Measurements from ENCODE around the gene NUP210L. TPM values are rescaled to one million over a fixed set of nuclear protein-coding genes. Genes with fewer than 3 reads are reported as not detected.
A peak's percentile ranks its signal among the peaks of the same experiment; 100 is the strongest.

Gene NUP210L
- total RNA-seq, 1 donor = under 0.01 TPM

DNA sequence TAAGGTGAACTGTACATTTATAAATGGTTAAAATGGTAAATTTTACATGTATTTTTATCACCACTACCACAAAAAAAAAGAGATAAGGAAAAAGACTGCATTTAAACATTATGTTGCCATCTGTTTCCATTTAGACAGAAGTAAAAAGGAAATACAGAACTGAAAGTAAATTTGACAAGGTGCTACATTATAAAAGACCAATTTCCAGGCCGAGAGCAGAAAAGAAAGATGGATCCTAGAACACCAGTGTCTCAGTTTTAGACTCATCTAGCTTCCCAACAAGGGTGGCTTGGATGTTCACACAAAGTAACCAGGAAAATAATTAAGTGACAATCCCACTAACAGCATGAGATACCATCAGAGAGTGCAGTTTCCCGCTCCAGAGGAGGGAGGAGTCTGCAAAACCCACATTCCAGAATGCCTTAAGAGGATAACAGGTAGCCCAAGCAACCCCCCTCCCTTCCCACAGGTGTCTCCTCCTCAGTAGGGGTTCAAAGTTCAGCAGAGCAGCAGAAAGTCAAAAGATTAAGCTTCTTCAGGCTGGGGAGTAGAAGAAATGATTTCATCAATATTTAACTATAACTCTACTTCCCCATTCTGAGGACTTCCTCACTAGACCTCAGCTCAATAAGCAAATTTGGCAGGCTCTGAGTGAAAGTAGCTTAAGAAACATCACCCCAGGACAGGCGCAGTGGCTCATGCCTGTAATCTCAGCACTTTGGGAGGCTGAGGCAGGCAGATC is 25.2 kb upstream of the NUP210L start:
- DNase-seq (ENCODE audit: insufficient read length, low spot score, missing footprints) = no peak
- no peaks in the 10 kb centered on the region for H3K27me3 ChIP-seq (ENCODE audit: insufficient read depth, low read length)
- H3K27ac ChIP-seq (ENCODE audit: low read depth, low read length) = no peak overlapping the region
- TF ChIP-seq, protein P1, sequence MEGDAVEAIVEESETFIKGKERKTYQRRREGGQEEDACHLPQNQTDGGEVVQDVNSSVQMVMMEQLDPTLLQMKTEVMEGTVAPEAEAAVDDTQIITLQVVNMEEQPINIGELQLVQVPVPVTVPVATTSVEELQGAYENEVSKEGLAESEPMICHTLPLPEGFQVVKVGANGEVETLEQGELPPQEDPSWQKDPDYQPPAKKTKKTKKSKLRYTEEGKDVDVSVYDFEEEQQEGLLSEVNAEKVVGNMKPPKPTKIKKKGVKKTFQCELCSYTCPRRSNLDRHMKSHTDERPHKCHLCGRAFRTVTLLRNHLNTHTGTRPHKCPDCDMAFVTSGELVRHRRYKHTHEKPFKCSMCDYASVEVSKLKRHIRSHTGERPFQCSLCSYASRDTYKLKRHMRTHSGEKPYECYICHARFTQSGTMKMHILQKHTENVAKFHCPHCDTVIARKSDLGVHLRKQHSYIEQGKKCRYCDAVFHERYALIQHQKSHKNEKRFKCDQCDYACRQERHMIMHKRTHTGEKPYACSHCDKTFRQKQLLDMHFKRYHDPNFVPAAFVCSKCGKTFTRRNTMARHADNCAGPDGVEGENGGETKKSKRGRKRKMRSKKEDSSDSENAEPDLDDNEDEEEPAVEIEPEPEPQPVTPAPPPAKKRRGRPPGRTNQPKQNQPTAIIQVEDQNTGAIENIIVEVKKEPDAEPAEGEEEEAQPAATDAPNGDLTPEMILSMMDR (IDR thresholded peaks at IDR 0.05; ENCODE audit: extremely low read depth, low read depth, low read length) = no peak
- peak overlapping the region; percentile 56 for H3K4me2 ChIP-seq (ENCODE audit: insufficient read depth, low read length)
- no peak overlapping the region for H2AFZ ChIP-seq (ENCODE audit: low read length)
- H3K79me2 ChIP-seq (ENCODE audit: insufficient read depth, low read length) = peaks cover 78% of the 10 kb centered on the region
- peaks cover 74% of the 10 kb centered on the region for H4K20me1 ChIP-seq (ENCODE audit: insufficient read depth, low read length)
- peaks cover 47% of the 10 kb centered on the region for H3K4me1 ChIP-seq (ENCODE audit: insufficient read depth, low read length)
- H3K4me3 ChIP-seq (ENCODE audit: insufficient read depth, low read length) = no peak overlapping the region
- no peaks in the 10 kb centered on the region for H3K9me3 ChIP-seq (ENCODE audit: low read depth, low read length)
- peaks cover 26% of the 10 kb centered on the region for H3K36me3 ChIP-seq (ENCODE audit: insufficient read depth, low read length)

DNA sequence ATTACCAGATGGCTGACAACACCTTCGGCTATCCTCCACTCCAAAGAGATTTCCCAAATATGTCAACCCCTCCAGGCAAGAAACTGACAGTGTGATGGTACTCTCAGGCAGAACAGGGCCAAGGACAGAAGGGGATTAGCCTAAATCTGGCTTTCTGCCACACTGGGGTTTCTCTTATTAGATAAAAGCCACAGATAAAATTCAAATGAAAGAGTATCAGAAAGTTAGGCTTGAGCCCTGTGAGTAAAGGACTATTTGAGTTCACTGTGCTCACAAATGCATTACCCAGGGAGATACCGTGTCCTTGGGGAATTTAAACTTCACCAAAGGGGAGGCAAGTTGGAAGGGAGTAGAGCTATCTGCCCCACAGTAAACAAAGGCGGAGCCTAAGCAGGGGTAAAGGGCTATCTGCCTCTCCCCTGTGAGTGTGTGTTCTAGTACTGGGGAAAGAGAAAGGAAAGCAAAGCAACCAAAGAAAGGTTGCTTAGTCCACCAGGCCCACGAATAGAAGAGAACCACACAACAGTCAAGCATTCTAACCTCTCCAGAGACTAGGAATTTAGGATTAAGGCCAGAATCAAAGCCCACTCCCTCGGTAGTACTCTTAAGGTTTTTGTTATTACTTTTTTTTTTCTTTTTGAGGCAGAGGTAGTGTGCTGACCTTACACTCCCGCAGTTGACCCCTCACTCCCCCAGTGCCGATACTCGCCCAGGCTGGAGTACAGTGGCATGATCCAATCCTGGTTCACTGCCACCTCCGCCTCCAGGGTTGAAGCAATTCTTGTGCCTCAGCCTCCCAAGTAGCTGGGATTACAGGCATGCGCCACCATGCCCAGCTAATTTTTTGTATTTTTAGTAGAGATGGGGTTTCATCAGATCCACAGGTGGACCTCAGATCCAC is 24.3 kb upstream of the NUP210L start:
- TF ChIP-seq, protein P1 (IDR thresholded peaks at IDR 0.05; ENCODE audit: extremely low read depth, low read depth, low read length) = no peak
- Histone ChIP-seq H3K36me3 (ENCODE audit: insufficient read depth, low read length) (peaks cover 32% of the 10 kb centered on the region), H3K27ac (ENCODE audit: low read depth, low read length) (peak overlapping the region; percentile 19), H3K79me2 (ENCODE audit: insufficient read depth, low read length) (peaks cover 86% of the 10 kb centered on the region), H3K4me2 (ENCODE audit: insufficient read depth, low read length) (peak overlapping the region; percentile 41), H3K4me1 (ENCODE audit: insufficient read depth, low read length) (peaks cover 47% of the 10 kb centered on the region), H3K9me3 (ENCODE audit: low read depth, low read length) (no peaks in the 10 kb centered on the region), H2AFZ (ENCODE audit: low read length) (no peak overlapping the region), H3K27me3 (ENCODE audit: insufficient read depth, low read length) (no peaks in the 10 kb centered on the region), H4K20me1 (ENCODE audit: insufficient read depth, low read length) (peaks cover 79% of the 10 kb centered on the region), H3K4me3 (ENCODE audit: insufficient read depth, low read length) (no peak overlapping the region)
- DNase-seq (ENCODE audit: insufficient read length, low spot score, missing footprints) = no peak

GRCh38 chr1:154178013-154178412 is 23.1 kb upstream of the NUP210L start:
- Histone ChIP-seq H3K27me3 (ENCODE audit: insufficient read depth, low read length) (no peaks in the 10 kb centered on the region), H4K20me1 (ENCODE audit: insufficient read depth, low read length) (peaks cover 80% of the 10 kb centered on the region), H3K4me1 (ENCODE audit: insufficient read depth, low read length) (peaks cover 43% of the 10 kb centered on the region), H3K36me3 (ENCODE audit: insufficient read depth, low read length) (peaks cover 35% of the 10 kb centered on the region), H3K9me3 (ENCODE audit: low read depth, low read length) (no peaks in the 10 kb centered on the region), H3K4me3 (ENCODE audit: insufficient read depth, low read length) (no peak overlapping the region), H3K4me2 (ENCODE audit: insufficient read depth, low read length) (peak overlapping the region; percentile 21), H2AFZ (ENCODE audit: low read length) (no peak overlapping the region), H3K79me2 (ENCODE audit: insufficient read depth, low read length) (peaks cover 96% of the 10 kb centered on the region), H3K27ac (ENCODE audit: low read depth, low read length) (peak overlapping the region; percentile 7)
- TF ChIP-seq, protein P1 (IDR thresholded peaks at IDR 0.05; ENCODE audit: extremely low read depth, low read depth, low read length) = no peak
- DNase-seq (ENCODE audit: insufficient read length, low spot score, missing footprints) = no peak

DNA sequence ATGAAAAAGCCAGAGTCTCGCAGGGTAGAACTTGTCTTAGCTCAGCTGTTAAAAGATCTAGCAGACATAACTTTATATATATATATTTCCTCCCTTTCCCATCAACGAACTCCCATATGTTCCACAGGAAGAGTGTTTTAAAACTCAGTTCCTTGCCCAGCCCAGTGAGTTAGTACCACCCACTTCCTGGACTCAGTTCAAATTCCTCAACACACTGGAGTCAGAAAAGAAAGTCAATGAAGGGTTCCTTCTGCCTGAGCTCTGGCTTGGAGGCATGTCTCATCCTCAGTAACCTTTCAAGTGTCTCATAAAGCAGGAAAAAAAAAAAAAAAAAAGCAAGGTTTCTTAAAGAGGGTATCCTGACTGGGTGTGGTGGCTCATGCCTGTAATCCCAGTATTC is 21.5 kb upstream of the NUP210L start:
- Histone ChIP-seq H3K27ac (ENCODE audit: low read depth, low read length) (peak overlapping the region; percentile 22), H3K4me3 (ENCODE audit: insufficient read depth, low read length) (no peak overlapping the region), H2AFZ (ENCODE audit: low read length) (no peak overlapping the region), H3K27me3 (ENCODE audit: insufficient read depth, low read length) (no peaks in the 10 kb centered on the region), H3K4me1 (ENCODE audit: insufficient read depth, low read length) (peaks cover 36% of the 10 kb centered on the region), H4K20me1 (ENCODE audit: insufficient read depth, low read length) (peaks cover 79% of the 10 kb centered on the region), H3K4me2 (ENCODE audit: insufficient read depth, low read length) (no peak overlapping the region), H3K36me3 (ENCODE audit: insufficient read depth, low read length) (peaks cover 52% of the 10 kb centered on the region), H3K79me2 (ENCODE audit: insufficient read depth, low read length) (peaks cover 97% of the 10 kb centered on the region), H3K9me3 (ENCODE audit: low read depth, low read length) (no peaks in the 10 kb centered on the region)
- TF ChIP-seq, protein P1 (IDR thresholded peaks at IDR 0.05; ENCODE audit: extremely low read depth, low read depth, low read length) = no peak
- DNase-seq (ENCODE audit: insufficient read length, low spot score, missing footprints) = peak; percentile 77

Data from osteoblast (primary cell).